DOHH2 (cell line): ENCODE data around the gene TLR5.

Experiments used
- H3F3A ChIP-seq: fragments of 200-600 bp; sonication (generic), shearing (Covaris generic); 2 replicates; pipeline ENCODE4 v1.6.0; 2016; ENCODE audit warnings: antibody characterized with exemption, mild to moderate bottlenecking; ENCODE audit not compliant: control insufficient read depth, insufficient read depth
- H3K27ac ChIP-seq: fragments of 200-600 bp; sonication (generic); 2 replicates; pipeline ENCODE4 v1.5.1; 2014; ENCODE audit warnings: low read depth, mild to moderate bottlenecking, low read length, moderate library complexity
- H3K27me3 ChIP-seq: fragments of 200-600 bp; sonication (generic); 2 replicates; pipeline ENCODE4 v1.6.1; 2014; ENCODE audit warnings: mild to moderate bottlenecking, low read length, mixed read lengths; ENCODE audit not compliant: control insufficient read depth
- H3K36me3 ChIP-seq: fragments of 200-600 bp; sonication (generic); 2 replicates; pipeline ENCODE4 v1.6.1; 2014; ENCODE audit warnings: mild to moderate bottlenecking, low read length, moderate library complexity, mixed read lengths; ENCODE audit not compliant: control insufficient read depth
- H3K4me1 ChIP-seq: fragments of 200-600 bp; sonication (generic); 2 replicates; pipeline ENCODE4 v1.6.1; 2014; ENCODE audit warnings: mild to moderate bottlenecking, low read length, mixed read lengths; ENCODE audit not compliant: control insufficient read depth
- H3K4me2 ChIP-seq: fragments of 200-600 bp; sonication (generic); 2 replicates; pipeline ENCODE4 v1.6.0; 2014; ENCODE audit warnings: mild to moderate bottlenecking, low read length, moderate library complexity
- H3K4me3 ChIP-seq: fragments of 200-600 bp; sonication (generic); 2 replicates; pipeline ENCODE4 v1.5.1; 2014; ENCODE audit warnings: mild to moderate bottlenecking, low read length, mixed read lengths
- H3K79me2 ChIP-seq: fragments of 200-600 bp; sonication (generic); 2 replicates; pipeline ENCODE4 v1.6.1; 2014; ENCODE audit warnings: mild to moderate bottlenecking, low read length, mixed read lengths; ENCODE audit not compliant: control insufficient read depth
- H3K9me2 ChIP-seq: fragments of 200-600 bp; sonication (generic); replicated peaks from 2 replicates; pipeline ENCODE4 v1.6.1; 2014; ENCODE audit warnings: mild to moderate bottlenecking, low read length, mixed read lengths; ENCODE audit not compliant: control insufficient read depth
- H3K9me3 ChIP-seq: fragments of 200-600 bp; sonication (generic); 2 replicates; pipeline ENCODE4 v1.6.1; 2014; ENCODE audit warnings: antibody characterized with exemption, low read length, mixed read lengths; ENCODE audit not compliant: control insufficient read depth, insufficient read depth
- H4K20me1 ChIP-seq: fragments of 200-600 bp; sonication (generic); 2 replicates; pipeline ENCODE4 v1.6.0; 2014; ENCODE audit warnings: low read depth, mild to moderate bottlenecking, antibody characterized with exemption, low read length, moderate library complexity; ENCODE audit not compliant: control insufficient read depth, insufficient read depth
- CTCF ChIP-seq: fragments of 200-600 bp; sonication (generic); IDR thresholded peaks from one replicate; pipeline ENCODE4 v1.5.1; 2014; ENCODE audit warnings: antibody characterized with exemption, mild to moderate bottlenecking, low read depth, low read length; ENCODE audit not compliant: poor library complexity, severe bottlenecking
- EZH2phosphoT487 ChIP-seq: fragments of 200-600 bp; sonication (generic); IDR thresholded peaks from 2 replicates; pipeline ENCODE4 v1.6.1; 2017; ENCODE audit warnings: borderline replicate concordance, mild to moderate bottlenecking, antibody characterized with exemption, low read length, moderate library complexity, mixed read lengths

Gene TLR5

GRCh38 chr1:223074445-223075300 is 68.4 kb downstream of the TLR5 start:
- Histone ChIP-seq H4K20me1 (no peaks in the 10 kb centered on the region), H3K27me3 (no peaks in the 10 kb centered on the region), H3K79me2 (no peaks in the 10 kb centered on the region), H3K4me2 (no peak overlapping the region), H3K27ac (no peak overlapping the region), H3K36me3 (no peaks in the 10 kb centered on the region), H3K9me2 (no peaks in the 10 kb centered on the region), H3F3A (no peaks in the 10 kb centered on the region), H3K4me1 (no peaks in the 10 kb centered on the region), H3K4me3 (no peak overlapping the region), H3K9me3 (no peaks in the 10 kb centered on the region)
- TF ChIP-seq EZH2phosphoT487 (no peak), CTCF (no peak)

- H3K36me3 ChIP-seq = no peaks in the 10 kb centered on the region
- H3F3A ChIP-seq = no peaks in the 10 kb centered on the region
- H3K27me3 ChIP-seq = no peaks in the 10 kb centered on the region
- H3K4me2 ChIP-seq = no peak overlapping the region
- no peaks in the 10 kb centered on the region for H4K20me1 ChIP-seq
- no peaks in the 10 kb centered on the region for H3K9me3 ChIP-seq
- H3K4me1 ChIP-seq = no peaks in the 10 kb centered on the region
- H3K4me3 ChIP-seq = no peak overlapping the region
- no peaks in the 10 kb centered on the region for H3K9me2 ChIP-seq
- no peak for TF ChIP-seq EZH2phosphoT487
- TF ChIP-seq CTCF = no peak
- no peaks in the 10 kb centered on the region for H3K79me2 ChIP-seq
- H3K27ac ChIP-seq = no peak overlapping the region
Observed at GRCh38 chr1:223068900-223069665, 74.0 kb downstream of the TLR5 start.

DNA sequence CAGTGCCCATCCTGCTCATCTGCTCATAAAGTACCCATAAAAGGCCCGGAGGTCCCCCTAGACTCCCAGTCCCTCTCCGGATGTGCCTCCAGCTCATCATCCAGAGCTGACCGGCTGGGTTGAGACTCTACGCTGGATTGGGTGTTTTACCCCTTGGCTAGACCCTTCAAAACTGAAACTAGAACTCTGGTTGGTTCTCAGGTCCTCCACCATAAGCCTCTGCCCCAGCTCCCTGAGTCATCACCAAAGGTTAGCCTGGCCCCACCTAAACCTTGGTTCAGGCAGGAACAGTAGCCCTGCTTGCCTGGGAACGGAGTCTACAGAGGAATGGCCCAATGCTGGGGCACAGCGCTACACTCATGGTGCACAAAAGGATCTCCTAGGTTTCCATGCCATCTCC is 75.1 kb downstream of the TLR5 start:
- Histone ChIP-seq H3K9me2 (no peaks in the 10 kb centered on the region), H3K4me3 (no peak overlapping the region), H3K27me3 (no peaks in the 10 kb centered on the region), H3K4me2 (no peak overlapping the region), H3K36me3 (no peaks in the 10 kb centered on the region), H3K27ac (no peak overlapping the region), H3K79me2 (no peaks in the 10 kb centered on the region), H4K20me1 (no peaks in the 10 kb centered on the region), H3K9me3 (no peaks in the 10 kb centered on the region), H3F3A (no peaks in the 10 kb centered on the region), H3K4me1 (no peaks in the 10 kb centered on the region)
- TF ChIP-seq EZH2phosphoT487 (no peak), CTCF (no peak)
